MCF 10A (cell line): ENCODE results near the gene CPNE8. TPM values are rescaled to one million over a fixed set of nuclear protein-coding genes. Genes with fewer than 3 reads are reported as not detected.

Source experiments
- BruUV-seq: library from RNA; stranded (reverse); fragments of 400-500 nt; replicated peaks from 2 replicates; lab custom pipeline; 2021; lab: Mats Ljungman, UMichigan
- CTCF ChIA-PET: fragments of 300-600 bp; sonication (Branson Sonifier 250); formaldehyde crosslinking; extraction: SDS; loops from one replicate; lab custom pipeline; 2021; ENCODE audit warnings: antibody characterized with exemption, inconsistent platforms; lab: Yijun Ruan, JAX
- POLR2A ChIA-PET: fragments of 300-600, 350-650 bp; sonication (Branson Sonifier 250); formaldehyde crosslinking; extraction: SDS; loops from one replicate; lab custom pipeline; 2020; ENCODE audit warnings: antibody characterized with exemption, inconsistent platforms; lab: Yijun Ruan, JAX
- DNase-seq: peaks from one replicate; pipeline ENCODE4 v3.0.0-alpha.2; 2018; ENCODE audit not compliant: unreplicated experiment
- H3K27ac Mint-ChIP-seq: one replicate; pipeline ENCODE4 v1.8.0; 2022; ENCODE audit warnings: mild to moderate bottlenecking, low read depth, mixed read lengths; ENCODE audit not compliant: unreplicated experiment
- H3K27me3 Mint-ChIP-seq: one replicate; pipeline ENCODE4 v1.8.0; 2022; ENCODE audit warnings: mixed read lengths; ENCODE audit not compliant: insufficient read depth, unreplicated experiment
- H3K36me3 Mint-ChIP-seq: one replicate; pipeline ENCODE4 v1.8.0; 2022; ENCODE audit warnings: mild to moderate bottlenecking, moderate library complexity, mixed read lengths; ENCODE audit not compliant: insufficient read depth, unreplicated experiment
- H3K4me1 Mint-ChIP-seq: one replicate; pipeline ENCODE4 v1.8.0; 2022; ENCODE audit warnings: mixed read lengths; ENCODE audit not compliant: insufficient read depth, unreplicated experiment
- H3K4me3 Mint-ChIP-seq: one replicate; pipeline ENCODE4 v1.8.0; 2022; ENCODE audit warnings: mild to moderate bottlenecking, moderate library complexity, mixed read lengths; ENCODE audit not compliant: unreplicated experiment
- H3K9me3 Mint-ChIP-seq: one replicate; pipeline ENCODE4 v1.8.0; 2022; ENCODE audit warnings: mixed read lengths; ENCODE audit not compliant: unreplicated experiment
- CTCF ChIP-seq: fragments of 200-600 bp; IDR thresholded peaks from one replicate; pipeline ENCODE4 v1.8.0; 2022; ENCODE audit warnings: antibody characterized with exemption, mild to moderate bottlenecking; ENCODE audit not compliant: unreplicated experiment
- intact Hi-C: fragments of 100-400 bp; cut with micrococcal nuclease; formaldehyde crosslinking; loops from 2 replicates; pipeline ENCODE4 v1.14.1; 2022
- total RNA-seq: library from RNA; stranded (reverse); gene quantifications from 2 replicates; pipeline ENCODE4 v1.2.3, GENCODE V29; 2022

The CPNE8 gene
- total RNA-seq, 1 experiment from 2014 or later = 17.0 TPM

GRCh38 chr12:38883629-38884134, 21.7 kb downstream of the CPNE8 start:
- Mint-ChIP-seq H3K27ac (no peak overlapping the region), H3K4me3 (no peak overlapping the region), H3K9me3 (no peaks in the 10 kb centered on the region), H3K27me3 (no peaks in the 10 kb centered on the region), H3K36me3 (no peaks in the 10 kb centered on the region), H3K4me1 (peaks cover 22% of the 10 kb centered on the region)
- ChIA-PET CTCF (interaction anchor here (0.5 to 1.5 kb wide), 5 partner anchors 18 to 396 kb away, joined by 3 to 4 read pairs (median 3); no protein-coding TSS in a partner anchor), POLR2A (no interaction called here)
- BruUV-seq = no TSS peak
- intact Hi-C loops = no loop called here
- no peak for DNase-seq
- TF ChIP-seq CTCF = no peak

- Mint-ChIP-seq H3K4me3 (no peak overlapping the region), H3K4me1 (peaks cover 12% of the 10 kb centered on the region), H3K9me3 (no peaks in the 10 kb centered on the region), H3K27ac (no peak overlapping the region), H3K36me3 (no peaks in the 10 kb centered on the region), H3K27me3 (no peaks in the 10 kb centered on the region)
- no peak for TF ChIP-seq CTCF
- intact Hi-C loops = no loop called here
- POLR2A ChIA-PET = no interaction called here
- BruUV-seq = no TSS peak
- CTCF ChIA-PET = no interaction called here
- no peak for DNase-seq
Observed at GRCh38 chr12:38880288-38880687, 25.1 kb downstream of the CPNE8 start.

GRCh38 chr12:38878986-38879385, 26.4 kb downstream of the CPNE8 start:
- Mint-ChIP-seq H3K4me1 (peaks cover 8% of the 10 kb centered on the region), H3K36me3 (no peaks in the 10 kb centered on the region), H3K9me3 (no peaks in the 10 kb centered on the region), H3K4me3 (no peak overlapping the region), H3K27me3 (no peaks in the 10 kb centered on the region), H3K27ac (no peak overlapping the region)
- ChIA-PET CTCF (no interaction called here), POLR2A (interaction anchor here (1.3 kb wide), 1 partner anchor 17 kb away, joined by 3 read pairs; no protein-coding TSS in a partner anchor)
- intact Hi-C loops = no loop called here
- no peak for TF ChIP-seq CTCF
- no peak for DNase-seq
- BruUV-seq = no TSS peak

- no peak for TF ChIP-seq CTCF
- no peak for DNase-seq
- H3K27me3 Mint-ChIP-seq = no peaks in the 10 kb centered on the region
- H3K4me3 Mint-ChIP-seq = no peak overlapping the region
- H3K36me3 Mint-ChIP-seq = no peaks in the 10 kb centered on the region
- no peaks in the 10 kb centered on the region for H3K9me3 Mint-ChIP-seq
- H3K27ac Mint-ChIP-seq = no peak overlapping the region
- H3K4me1 Mint-ChIP-seq = peaks cover 6% of the 10 kb centered on the region
- intact Hi-C loops = no loop called here
- ChIA-PET POLR2A (interaction anchor here (1.3 kb wide), 1 partner anchor 16 kb away, joined by 3 read pairs; no protein-coding TSS in a partner anchor), CTCF (interaction anchor here (0.5 to 0.8 kb wide), 3 partner anchors 14 to 114 kb away, joined by 3 to 4 read pairs (median 3); no protein-coding TSS in a partner anchor)
- no TSS peak for BruUV-seq
Observed at GRCh38 chr12:38878333-38878705, 27.1 kb downstream of the CPNE8 start.
